ENCODE data around the gene UNKL. TPM values are rescaled to one million over a fixed set of nuclear protein-coding genes. Genes with fewer than 3 reads are reported as not detected.

The UNKL gene
- total RNA-seq, 2 donors from 2014 or later = 32.6 to 96.7 TPM

DNA sequence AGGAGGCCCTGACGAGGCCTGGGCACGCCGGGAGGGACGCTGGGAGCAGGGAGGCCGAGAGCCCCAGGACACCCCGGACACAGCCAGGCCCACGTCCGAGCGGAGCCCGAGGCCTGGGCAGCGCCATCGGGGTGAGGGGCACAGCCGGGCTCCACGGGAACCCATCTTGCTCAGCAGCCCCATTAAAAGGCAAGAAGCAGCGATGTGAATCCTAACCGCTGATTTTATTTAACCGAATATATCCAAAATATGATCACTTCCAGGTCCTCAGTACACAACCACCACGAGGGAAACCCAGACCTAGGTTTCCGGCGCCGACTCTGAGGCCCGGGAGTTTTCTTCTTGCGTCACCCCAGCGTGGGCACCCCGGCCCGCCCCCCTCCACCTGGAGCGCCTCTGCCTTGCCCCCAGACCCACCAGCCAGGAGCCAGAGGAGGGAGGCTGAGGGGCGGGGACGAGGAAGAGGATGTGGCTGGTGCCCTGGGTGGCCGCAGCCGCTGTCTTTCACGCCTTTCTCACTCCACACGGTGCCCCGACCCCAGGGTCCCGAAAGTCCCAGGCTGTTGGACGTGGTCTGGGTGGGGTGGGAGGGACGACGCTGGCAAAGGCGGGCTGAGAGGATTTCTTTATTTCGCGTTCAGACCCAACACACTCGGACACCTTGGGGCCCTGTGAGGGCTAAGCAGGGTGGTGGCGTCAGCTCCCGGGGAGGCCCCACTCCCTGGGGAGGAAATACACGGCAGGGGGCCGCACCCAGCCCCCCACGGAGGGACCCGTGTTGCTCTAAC lies 30.4 kb upstream of the UNKL start:
- DNase-seq (ENCODE audit: low spot score) = no peak
- intact Hi-C loops (cut with DNase I) = no loop called here
- no peaks in the 10 kb centered on the region for H3K27me3 ChIP-seq (replicated peaks; ENCODE audit: insufficient read depth)
- no peaks in the 10 kb centered on the region for H3K4me1 ChIP-seq (replicated peaks)
- no peaks in the 10 kb centered on the region for H3K36me3 ChIP-seq
- no peak for TF ChIP-seq POLR2A (IDR thresholded peaks at IDR 0.05)
- TF ChIP-seq, protein P1, sequence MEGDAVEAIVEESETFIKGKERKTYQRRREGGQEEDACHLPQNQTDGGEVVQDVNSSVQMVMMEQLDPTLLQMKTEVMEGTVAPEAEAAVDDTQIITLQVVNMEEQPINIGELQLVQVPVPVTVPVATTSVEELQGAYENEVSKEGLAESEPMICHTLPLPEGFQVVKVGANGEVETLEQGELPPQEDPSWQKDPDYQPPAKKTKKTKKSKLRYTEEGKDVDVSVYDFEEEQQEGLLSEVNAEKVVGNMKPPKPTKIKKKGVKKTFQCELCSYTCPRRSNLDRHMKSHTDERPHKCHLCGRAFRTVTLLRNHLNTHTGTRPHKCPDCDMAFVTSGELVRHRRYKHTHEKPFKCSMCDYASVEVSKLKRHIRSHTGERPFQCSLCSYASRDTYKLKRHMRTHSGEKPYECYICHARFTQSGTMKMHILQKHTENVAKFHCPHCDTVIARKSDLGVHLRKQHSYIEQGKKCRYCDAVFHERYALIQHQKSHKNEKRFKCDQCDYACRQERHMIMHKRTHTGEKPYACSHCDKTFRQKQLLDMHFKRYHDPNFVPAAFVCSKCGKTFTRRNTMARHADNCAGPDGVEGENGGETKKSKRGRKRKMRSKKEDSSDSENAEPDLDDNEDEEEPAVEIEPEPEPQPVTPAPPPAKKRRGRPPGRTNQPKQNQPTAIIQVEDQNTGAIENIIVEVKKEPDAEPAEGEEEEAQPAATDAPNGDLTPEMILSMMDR (IDR thresholded peaks at IDR 0.05) = no peak
- no peak for TF ChIP-seq POLR2AphosphoS5 (IDR thresholded peaks at IDR 0.05)
- no peak overlapping the region for H3K27ac ChIP-seq
- no peaks in the 10 kb centered on the region for H3K9me3 ChIP-seq
- WGBS = 93% methylated on average over 41 of the region's 48 CpGs
- no peak overlapping the region for H3K4me3 ChIP-seq

DNA sequence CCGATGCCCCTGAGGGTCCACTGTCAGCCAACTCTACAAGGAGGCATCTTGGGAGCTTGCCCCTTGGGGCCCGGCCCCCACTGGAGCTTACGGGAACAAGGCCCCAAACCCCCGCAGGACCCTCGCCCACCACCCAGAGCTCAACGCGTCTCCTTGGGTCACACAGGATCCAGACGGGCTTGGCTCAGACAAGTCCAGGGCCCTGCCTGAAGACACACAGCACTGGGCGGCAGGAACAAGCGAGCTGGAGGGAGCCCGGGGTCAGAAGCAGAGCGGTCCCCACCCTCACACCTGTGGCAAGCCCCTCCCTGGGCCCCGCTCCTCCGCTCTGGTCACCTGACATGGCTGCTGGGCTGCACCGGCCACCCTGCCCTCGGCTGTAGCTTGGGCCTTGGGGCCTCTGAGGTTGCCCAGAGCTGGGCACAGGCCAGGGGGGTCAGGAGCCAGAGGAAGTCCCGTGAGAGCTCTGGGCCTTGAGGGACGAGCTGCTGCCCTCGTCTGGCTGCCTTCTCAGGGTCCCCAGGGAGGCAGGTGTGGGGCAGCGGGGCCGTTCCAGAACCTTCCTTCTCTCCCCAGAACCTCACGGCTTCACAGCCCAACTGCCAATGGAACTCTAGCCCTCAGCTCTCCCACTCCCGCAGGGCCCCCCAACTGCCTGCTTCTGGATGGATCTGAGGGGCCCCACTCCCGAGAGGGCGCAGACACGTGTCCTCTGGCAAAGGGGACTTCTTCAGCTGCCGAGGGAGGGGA lies 29.7 kb upstream of the UNKL start, which contains the start of gene CCDC154:
Gene CCDC154, minus strand, starts transcription at position 577 of the 750 bp plus-strand sequence. Its CDS starts 234 bp downstream, at position 343.
- 78% methylated on average over 26 of the region's 27 CpGs for WGBS
- no peaks in the 10 kb centered on the region for H3K36me3 ChIP-seq
- TF ChIP-seq, protein P1 (IDR thresholded peaks at IDR 0.05) = no peak
- TF ChIP-seq POLR2A (IDR thresholded peaks at IDR 0.05) = no peak
- TF ChIP-seq POLR2AphosphoS5 (IDR thresholded peaks at IDR 0.05) = no peak
- H3K27me3 ChIP-seq (replicated peaks; ENCODE audit: insufficient read depth) = no peaks in the 10 kb centered on the region
- H3K9me3 ChIP-seq = no peaks in the 10 kb centered on the region
- intact Hi-C loops (cut with DNase I) = no loop called here
- no peak for DNase-seq (ENCODE audit: low spot score)
- H3K4me3 ChIP-seq = no peak within 1 kb of the TSS
- H3K4me1 ChIP-seq (replicated peaks) = no peaks in the 10 kb centered on the region
- H3K27ac ChIP-seq = no peak within 1 kb of the TSS

DNA sequence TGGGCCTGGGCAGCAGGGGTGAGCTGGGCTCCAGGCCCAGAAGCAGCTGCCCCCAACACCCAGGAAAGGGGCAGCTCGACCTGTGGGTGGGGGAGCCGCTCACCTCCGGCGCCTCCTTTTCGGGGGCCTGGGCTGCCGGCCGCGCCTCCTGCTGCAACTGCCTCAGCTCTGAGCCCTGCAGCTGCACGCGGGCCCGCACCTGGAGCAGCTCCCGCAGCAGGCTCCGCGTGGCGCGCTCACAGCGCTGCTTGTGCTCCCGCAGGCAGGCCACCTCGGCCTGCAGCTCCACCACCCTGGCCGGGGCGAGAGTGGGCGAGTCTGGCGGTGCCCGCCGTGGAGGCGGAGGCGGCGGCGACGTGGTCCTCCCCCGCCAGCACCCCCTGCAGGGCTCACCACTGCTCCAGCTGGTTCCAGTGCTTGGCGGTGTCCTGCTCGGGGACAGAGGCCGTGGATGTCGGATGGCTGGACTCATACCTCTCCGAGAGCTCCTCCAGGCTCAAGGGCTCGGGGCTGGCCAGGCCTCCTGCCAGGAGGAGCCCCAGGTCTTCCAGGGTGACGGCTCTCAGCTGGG lies 29.0 kb upstream of the UNKL start:
- 80% methylated on average over 34 of the region's 38 CpGs for WGBS
- TF ChIP-seq, protein P1 (IDR thresholded peaks at IDR 0.05) = no peak
- no peak for TF ChIP-seq POLR2A (IDR thresholded peaks at IDR 0.05)
- TF ChIP-seq POLR2AphosphoS5 (IDR thresholded peaks at IDR 0.05) = no peak
- H3K27ac ChIP-seq = no peak overlapping the region
- no peak overlapping the region for H3K4me3 ChIP-seq
- no peaks in the 10 kb centered on the region for H3K4me1 ChIP-seq (replicated peaks)
- H3K9me3 ChIP-seq = no peaks in the 10 kb centered on the region
- H3K27me3 ChIP-seq (replicated peaks; ENCODE audit: insufficient read depth) = no peaks in the 10 kb centered on the region
- DNase-seq (ENCODE audit: low spot score) = no peak
- intact Hi-C loops (cut with DNase I) = no loop called here
- H3K36me3 ChIP-seq = no peaks in the 10 kb centered on the region

GRCh38 chr16:1442697-1443096 lies 28.2 kb upstream of the UNKL start:
- Histone ChIP-seq H3K9me3 (no peaks in the 10 kb centered on the region), H3K27ac (no peak overlapping the region), H3K4me1 (replicated peaks) (no peaks in the 10 kb centered on the region), H3K27me3 (replicated peaks; ENCODE audit: insufficient read depth) (no peaks in the 10 kb centered on the region), H3K36me3 (no peaks in the 10 kb centered on the region), H3K4me3 (no peak overlapping the region)
- no peak for DNase-seq (ENCODE audit: low spot score)
- intact Hi-C loops (cut with DNase I) = no loop called here
- TF ChIP-seq, protein P1 (IDR thresholded peaks at IDR 0.05) = no peak
- no peak for TF ChIP-seq POLR2AphosphoS5 (IDR thresholded peaks at IDR 0.05)
- no peak for TF ChIP-seq POLR2A (IDR thresholded peaks at IDR 0.05)
- WGBS = 90% methylated on average over 15 of the region's 24 CpGs
